HL-60 (cell line): ENCODE results near the gene ENDOG.

Source experiments
- DNase-seq, 2 experiments: peaks; one replicate each; pipeline ENCODE4 v3.0.0-alpha.2; 2010 to 2020; ENCODE audit warnings: low read depth in 1 of 2, low spot score in 1 of 2
- H3K27ac ChIP-seq: fragments of 250-450 bp; sonication (Bioruptor Pico); replicated peaks from 2 replicates; pipeline ENCODE4 v1.5.1; 2020; ENCODE audit warnings: mild to moderate bottlenecking, moderate library complexity
- H3K27me3 ChIP-seq: fragments of 250-450 bp; sonication (Bioruptor Pico); 2 replicates; pipeline ENCODE4 v1.5.1; 2021; ENCODE audit warnings: mild to moderate bottlenecking, moderate library complexity; ENCODE audit not compliant: insufficient read depth, poor library complexity, severe bottlenecking
- H3K4me3 ChIP-seq: replicated peaks from 2 replicates; pipeline ENCODE4 v1.5.1; 2011; ENCODE audit warnings: mild to moderate bottlenecking, control low read depth, low read length; ENCODE audit not compliant: insufficient read depth
- CTCF ChIP-seq: IDR thresholded peaks from one replicate; pipeline ENCODE4 v1.5.1; 2011; ENCODE audit warnings: low read length, control low read depth, inconsistent platforms; ENCODE audit not compliant: insufficient read depth
- GABPA ChIP-seq: IDR thresholded peaks from 2 replicates; pipeline ENCODE4 v1.6.1; 2012; ENCODE audit warnings: low read depth
- POLR2AphosphoS5 ChIP-seq: IDR thresholded peaks from 2 replicates; pipeline ENCODE4 v1.6.1; 2012; ENCODE audit warnings: low read depth
- REST ChIP-seq: IDR thresholded peaks from 2 replicates; pipeline ENCODE4 v1.6.1; 2012; ENCODE audit warnings: low read depth; ENCODE audit not compliant: insufficient replicate concordance
- SPI1 ChIP-seq: IDR thresholded peaks from 2 replicates; pipeline ENCODE4 v1.6.1; 2012; ENCODE audit warnings: low read depth, mild to moderate bottlenecking, borderline replicate concordance

ENDOG gene

GRCh38 chr9:128825923-128826700 lies 7.8 kb downstream of the ENDOG start:
- Histone ChIP-seq H3K27me3 (no peaks in the 10 kb centered on the region), H3K27ac (no peak overlapping the region), H3K4me3 (no peak overlapping the region)
- no peak for DNase-seq
- TF ChIP-seq SPI1, result no peak
- no peak for TF ChIP-seq POLR2AphosphoS5
- TF ChIP-seq CTCF, result no peak
- no peak for TF ChIP-seq REST
- TF ChIP-seq GABPA, result no peak

GRCh38 chr9:128828267-128828666 lies 10.0 kb downstream of the ENDOG start:
- Histone ChIP-seq H3K27ac (no peak overlapping the region), H3K27me3 (no peaks in the 10 kb centered on the region), H3K4me3 (peak overlapping the region; percentile 93; the same call in 1 of the 2 replicates)
- TF ChIP-seq POLR2AphosphoS5 (no peak), SPI1 (no peak), GABPA (no peak), CTCF (no peak)
- DNase-seq, result no peak

- H3K27me3 ChIP-seq, result no peaks in the 10 kb centered on the region
- peak overlapping the region; percentile 80 for H3K27ac ChIP-seq
- TF ChIP-seq SPI1 (no peak), POLR2AphosphoS5 (no peak), CTCF (no peak), GABPA (no peak), REST (no peak)
- peak overlapping the region; percentile 93 for H3K4me3 ChIP-seq
- DNase-seq, result no peak
Observed at GRCh38 chr9:128828719-128829452, 10.6 kb downstream of the ENDOG start.
